HG03521 (cell line): ENCODE data around the gene APOBEC3A.
"Not testable (repeated sequence)": the region's sequence is repeated elsewhere in the genome, so short reads cannot be mapped to it uniquely, and the experiment has no call there.

ENCODE experiments used
- ATAC-seq: cut with Tn5 transposase; IDR thresholded peaks from one replicate; pipeline ENCODE4 v1.9.1; 2021; ENCODE audit warnings: mild to moderate bottlenecking, moderate library complexity; ENCODE audit not compliant: unreplicated experiment

Gene APOBEC3A

DNA sequence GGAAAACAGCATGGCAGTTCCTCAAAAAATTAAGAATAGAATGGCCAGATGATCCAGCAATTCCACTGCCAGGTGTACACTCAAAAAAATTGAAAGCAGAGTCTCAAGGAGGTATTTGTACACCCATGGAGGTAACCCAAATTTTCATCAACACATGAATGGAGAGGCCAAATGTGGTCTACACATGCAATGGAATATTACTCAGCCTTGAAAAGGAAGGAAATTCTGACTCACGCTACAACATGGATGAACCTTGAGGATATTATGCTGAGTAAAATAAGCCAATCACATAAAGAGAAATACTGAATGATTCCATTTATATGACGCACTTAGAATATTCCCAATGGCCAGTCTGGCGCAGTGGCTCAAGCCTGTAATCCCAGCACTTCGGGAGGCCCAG is 19.9 kb downstream of the APOBEC3A start:
- not testable (repeated sequence) for ATAC-seq

DNA sequence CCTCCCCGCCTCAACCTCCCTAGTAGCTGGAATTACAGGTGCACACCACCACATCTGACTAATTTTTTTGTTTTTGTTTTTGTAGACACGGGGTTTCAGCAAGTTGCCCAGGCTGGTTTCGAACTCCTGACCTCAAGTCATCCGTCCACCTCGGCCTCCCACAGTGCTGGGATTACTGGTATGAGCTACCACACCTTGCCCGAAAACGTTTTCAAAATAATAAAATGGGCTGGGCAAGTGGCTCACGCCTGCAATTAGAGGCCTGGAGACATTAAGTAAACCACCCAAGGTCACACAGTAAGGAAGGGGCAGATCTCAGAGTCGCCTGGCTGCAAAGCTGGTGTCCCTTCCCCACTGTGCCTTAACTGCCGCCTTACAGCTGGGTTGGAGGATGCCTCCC is 23.2 kb downstream of the APOBEC3A start:
- ATAC-seq = not testable (repeated sequence)

DNA sequence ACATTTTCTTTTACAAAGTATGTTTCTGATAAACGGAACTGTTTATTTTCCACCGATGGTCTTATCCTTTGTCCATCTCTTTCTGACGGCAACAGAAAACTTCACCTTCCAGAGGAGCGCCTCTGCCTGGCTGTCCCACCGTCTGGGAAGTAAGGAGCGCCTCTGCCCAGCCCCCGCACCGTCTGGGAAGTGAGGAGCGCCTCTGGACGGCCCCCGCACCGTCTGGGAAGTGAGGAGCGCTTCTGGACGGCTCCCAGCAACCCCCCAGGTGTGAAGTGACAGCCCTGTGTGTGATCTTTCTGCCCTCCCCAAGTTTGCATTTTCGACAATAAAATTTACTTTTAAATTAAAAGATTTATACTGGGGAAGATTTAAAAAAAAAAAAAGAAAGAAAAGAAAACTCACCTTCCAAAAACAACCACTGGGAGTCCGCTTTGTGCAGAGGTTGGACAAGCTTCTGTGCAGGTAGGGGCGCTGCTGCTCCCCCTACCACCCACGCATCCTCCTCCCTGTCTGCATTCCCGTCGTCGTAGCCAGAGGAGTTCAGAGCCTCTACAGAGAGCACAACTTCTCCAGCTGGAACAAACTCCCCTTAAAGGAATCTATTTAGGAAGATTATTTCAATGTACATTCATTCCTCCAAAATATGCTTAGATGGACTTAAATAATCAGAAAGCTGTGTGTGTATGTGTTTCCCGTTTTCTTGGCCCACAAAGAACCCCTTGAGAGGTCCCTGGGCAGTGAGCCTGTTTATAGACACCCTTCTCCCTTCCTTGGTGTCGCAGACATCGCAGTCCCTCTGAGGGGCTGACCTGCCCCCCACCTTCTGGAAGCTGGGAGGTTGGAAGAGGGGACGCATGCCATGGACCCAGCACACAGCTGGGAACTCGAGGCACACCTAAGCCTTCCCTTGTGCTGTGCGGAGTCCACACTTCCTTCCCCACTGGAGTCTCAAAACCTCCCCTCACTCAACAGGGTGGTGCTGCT is 23.9 kb downstream of the APOBEC3A start:
- no peak for ATAC-seq

DNA sequence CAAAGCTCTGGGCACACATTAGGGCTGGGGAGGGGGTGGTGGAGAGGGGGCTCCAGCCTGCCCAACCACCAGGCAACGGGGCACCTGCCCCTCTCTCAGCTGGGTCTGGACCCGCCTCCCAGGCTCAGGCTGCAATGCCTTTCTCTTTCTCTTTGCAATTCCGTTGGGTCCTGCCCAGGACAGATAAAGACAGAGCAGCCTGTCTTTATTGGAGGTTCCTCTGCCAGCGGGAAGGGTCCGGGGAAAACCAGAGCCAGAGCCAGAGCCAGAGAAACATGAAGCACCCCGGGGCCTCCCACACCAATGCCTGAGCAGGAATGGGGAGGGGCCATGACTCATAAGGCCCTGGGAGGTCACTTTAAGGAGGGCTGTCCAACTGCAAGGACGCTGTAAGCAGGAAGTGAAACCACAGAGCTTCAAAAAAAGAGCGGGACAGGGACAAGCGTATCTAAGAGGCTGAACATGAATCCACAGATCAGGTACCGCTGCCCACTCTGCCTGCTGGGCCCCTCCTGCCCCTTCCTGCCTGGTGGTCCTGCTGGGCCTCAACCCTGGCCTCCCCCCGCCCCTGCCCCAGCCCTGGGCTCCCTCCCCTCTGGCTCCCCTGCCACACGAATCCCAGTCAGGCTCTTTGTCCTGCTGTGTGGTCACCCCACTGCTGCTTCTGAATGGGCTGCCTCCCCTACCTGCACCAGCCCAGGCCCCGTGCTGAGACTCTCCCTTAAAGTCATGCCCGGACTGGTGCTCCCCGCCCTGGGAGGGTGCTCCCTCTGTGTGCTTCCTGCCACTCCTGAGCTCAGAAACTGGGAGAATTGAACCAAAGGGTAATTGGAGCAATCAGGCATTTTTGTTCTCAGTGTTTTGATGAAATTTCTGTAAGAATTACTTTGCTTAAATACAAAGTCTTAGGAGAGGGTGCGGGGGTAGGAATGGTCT is 24.9 kb downstream of the APOBEC3A start, which contains the start of gene APOBEC3B:
Gene APOBEC3B (plus strand): TSS at position 356 of the 936 bp plus-strand sequence. CDS start 107 bp downstream, at position 463.
- peak; percentile 47 for ATAC-seq

DNA sequence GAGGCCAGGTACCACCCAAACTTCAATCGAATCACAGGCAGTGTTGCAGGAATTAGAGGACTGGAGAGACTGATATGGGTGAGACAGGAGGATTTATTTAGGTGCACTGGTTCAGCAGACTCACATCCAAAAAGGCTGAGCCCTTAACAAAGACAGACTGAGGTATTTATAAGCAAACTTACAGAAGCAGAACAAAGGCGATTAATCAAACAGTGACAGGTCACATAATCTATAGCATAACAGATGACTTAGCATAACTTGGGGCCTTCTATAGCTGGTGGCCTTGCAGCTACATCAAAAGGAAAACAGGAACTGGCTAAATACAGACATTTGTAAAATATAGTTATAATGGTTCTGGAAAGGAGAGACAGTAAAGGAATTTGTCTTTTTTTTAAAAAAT is 26.8 kb downstream of the APOBEC3A start:
- no peak for ATAC-seq

DNA sequence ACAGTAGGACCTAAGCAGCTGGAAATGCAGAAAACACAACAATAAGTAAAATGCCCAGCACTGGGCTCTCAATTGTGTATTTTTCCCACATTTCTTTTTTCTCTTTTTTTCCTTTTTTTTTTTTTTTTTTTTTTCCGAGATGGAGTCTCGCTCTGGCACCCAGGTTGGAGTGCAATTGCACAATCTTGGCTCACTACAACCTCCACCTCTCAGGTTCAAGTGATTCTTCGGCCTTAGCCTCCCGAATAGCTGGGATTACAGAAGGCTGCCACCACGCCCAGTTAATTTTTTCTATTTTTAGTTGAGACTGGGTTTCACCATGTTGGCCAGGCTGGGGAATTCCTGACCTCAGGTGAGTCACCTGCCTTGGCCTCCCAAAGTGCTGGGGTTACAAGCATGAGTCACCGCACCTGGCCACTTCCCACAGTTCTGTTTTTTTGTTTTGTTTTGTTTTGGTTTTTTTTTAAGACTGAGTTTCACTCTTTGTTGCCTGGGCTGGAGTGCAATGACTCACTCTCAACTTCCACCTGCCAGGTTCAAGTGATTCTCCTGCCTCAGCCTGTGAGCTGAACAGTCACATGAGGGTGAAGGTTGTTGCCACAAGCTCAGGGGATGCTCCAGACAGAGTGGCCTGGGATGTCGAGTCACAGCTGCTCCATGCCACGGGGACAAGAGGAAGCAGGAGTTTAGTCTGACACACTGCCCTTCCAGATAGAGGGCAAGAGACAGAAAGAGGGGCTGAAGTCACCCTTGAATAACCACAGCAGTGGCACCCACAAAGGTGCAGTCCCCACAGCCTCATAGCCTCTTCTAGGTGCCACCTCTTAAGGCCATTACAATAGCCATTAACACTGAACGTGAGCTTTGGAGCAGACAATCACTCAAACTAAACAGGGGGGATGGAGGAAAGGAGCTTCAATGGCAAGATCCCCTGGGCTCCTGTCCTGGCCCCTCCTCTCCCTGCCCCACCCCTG is 27.7 kb downstream of the APOBEC3A start:
- ATAC-seq = peak; percentile 66

DNA sequence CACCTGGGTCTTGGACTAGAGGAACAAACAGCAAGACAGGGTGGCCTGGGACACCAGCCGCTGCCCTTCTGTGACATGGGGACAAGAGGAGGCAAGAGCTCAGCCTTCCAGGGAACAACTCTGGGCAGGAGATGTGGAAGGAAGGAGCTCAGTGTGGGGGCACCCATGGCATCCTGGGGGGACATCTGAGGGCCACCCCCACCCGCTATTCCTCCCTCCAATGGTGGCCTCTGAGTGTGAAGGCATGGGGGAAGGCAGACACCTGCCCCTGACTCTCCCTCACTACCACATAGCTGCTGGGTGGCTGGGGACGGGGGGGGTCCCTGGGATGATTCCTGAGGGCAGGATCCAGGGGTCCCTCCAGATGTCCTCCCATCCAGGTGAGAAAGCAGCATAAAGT is 29.2 kb downstream of the APOBEC3A start:
- no peak for ATAC-seq

DNA sequence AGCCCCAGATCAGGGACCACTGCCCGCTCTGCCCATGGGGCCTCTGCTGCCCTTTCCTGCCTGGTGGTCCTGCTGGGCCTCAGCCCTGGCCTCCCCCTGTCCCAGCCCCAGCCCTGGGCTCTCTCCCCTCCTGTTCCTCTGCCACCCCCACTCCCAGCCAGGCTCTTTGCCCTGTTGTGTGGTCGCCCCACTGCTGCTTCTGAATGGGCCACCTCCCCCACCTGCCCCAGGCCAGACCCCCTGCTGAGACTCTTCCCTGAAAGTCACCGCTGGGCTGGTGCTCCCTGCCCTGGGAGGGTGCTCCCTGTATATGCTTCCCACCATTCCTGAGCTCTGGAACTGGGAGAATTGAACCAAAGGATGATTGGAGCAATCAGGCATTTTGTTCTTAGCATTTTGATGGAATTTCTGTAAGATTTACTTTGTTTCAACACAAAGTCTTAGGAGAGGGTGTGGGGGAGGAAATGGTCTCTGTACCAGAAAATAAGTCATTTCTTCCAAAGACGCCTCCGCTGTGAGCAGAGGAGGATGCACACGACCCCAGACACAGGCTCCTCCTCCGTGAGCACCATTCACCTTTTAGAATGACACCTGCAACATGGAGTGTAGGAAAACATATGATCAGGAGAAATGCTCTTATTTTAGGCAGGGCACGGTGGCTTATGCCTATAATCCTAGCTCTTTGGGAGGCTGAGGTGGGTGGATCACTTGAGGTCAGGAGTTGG is 29.9 kb downstream of the APOBEC3A start:
- no peak for ATAC-seq

DNA sequence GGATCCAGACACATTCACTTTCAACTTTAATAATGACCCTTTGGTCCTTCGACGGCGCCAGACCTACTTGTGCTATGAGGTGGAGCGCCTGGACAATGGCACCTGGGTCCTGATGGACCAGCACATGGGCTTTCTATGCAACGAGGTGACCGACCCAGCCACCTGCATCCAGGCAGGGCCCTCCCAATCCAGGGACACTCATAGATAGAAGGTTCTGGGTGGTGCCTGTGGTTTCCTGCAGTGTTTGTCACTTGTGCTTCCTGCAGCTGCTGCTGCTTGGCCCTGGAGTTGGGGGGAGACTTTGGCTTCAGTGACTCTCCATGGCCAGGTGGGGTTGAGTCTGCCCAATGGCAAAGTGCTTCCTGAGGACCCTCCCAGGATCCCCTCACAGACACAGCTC is 32.1 kb downstream of the APOBEC3A start:
- ATAC-seq = no peak

DNA sequence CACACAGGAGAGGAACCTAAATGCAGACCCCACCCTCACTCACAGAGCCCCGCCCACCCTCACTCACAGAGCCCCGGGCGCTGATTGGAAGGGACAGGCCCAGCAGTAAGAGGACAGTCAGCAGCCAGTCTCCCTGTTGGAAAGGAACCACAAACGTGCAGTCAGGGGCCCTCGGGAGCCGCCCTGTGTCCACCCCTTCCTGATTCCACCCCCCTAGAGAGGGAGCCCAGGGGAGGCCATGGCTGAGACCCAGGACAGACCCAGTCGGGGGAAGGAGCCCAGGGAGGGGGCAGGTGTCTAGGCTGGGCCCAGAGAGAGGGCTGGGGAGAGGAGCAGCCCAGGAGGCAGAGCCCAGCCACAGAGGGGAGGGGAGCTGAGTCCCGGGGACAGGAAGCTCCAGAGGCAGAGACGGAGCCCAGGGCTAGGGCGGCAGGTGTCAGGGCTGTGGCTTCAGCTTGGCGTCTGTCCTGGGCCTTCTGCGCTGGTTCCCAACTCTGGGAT is 35.5 kb downstream of the APOBEC3A start:
- ATAC-seq = not testable (repeated sequence)

DNA sequence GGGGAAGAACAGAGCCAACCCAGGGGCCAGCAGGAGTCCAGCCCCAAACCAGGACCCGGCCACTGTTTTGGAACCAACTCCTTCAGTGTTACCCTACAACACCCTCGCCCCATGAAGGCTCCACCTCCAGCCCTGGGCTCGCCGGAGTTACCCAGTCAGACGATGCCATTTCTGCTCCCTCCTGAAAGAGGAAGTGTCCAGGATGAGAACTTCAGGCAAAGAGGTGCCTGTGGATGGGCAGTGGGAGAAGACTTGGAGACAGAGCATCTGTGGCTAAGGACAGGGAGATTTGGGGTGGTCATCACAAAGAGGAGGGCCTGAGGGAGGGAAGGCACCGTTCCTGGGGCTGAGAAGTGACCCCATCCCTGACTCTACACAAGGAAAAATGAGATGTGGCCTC is 38.7 kb downstream of the APOBEC3A start:
- no peak for ATAC-seq

DNA sequence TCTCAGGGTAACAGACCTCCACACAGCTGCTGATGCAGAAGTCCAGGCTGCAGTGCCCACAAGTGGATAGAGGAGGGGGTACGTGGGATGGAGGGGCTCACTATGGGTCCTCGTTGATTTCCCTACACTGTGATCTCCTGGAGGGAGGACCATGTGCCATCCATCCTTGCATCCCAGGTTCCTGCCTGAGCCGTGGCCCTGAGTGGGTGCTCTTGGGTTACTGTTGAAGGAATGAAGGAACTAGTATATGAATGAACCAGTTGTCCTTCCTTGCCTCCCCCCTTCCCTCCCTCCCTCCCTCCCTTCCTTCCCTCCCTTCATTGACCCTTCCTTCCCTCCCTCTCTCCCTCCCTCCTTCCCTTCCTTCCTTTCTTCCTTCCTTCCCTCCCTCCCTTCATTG is 40.1 kb downstream of the APOBEC3A start:
- no peak for ATAC-seq

DNA sequence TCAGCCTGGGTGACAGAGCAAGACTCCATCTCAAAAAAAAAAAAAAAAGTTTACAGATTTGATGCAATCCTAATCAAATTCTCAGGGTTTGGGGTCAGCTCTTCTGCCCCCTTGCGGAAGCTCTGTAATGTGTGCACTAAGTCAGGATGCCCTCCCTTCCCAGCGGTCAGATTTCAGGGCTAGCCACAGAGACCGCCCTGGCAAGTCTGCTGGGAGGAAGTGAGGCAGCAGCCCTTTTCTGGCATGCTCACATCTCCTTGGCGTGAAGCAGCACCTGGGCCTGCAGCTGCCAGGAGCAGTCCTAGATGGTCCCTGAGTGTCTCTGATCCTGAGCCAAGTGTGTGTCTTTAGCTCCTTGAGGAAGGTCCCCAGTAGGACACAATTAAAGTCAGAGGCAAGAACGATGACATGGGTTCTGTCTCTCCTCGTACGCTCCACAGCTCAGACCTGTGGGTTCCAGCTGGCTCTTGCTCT is 45.8 kb downstream of the APOBEC3A start:
- ATAC-seq = no peak

DNA sequence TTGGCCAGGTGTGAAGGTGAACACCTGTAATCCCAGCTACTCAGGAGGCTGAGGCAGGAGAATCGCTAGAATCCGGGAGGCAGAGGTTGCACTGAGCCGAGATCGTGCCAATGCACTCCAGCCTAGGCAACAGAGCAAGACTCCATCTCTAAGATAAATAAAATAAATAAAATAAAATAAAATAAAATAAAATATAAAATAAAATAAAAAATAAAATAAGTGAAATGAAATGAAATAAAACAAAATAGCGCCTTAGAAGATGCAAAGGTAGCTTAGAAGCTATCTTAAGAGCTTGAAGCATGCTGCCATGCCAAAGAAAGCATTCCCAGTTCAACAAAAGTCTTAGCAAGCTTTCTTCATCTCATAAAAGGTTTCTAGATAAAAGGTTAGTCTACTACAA is 49.8 kb downstream of the APOBEC3A start:
- ATAC-seq = no peak

DNA sequence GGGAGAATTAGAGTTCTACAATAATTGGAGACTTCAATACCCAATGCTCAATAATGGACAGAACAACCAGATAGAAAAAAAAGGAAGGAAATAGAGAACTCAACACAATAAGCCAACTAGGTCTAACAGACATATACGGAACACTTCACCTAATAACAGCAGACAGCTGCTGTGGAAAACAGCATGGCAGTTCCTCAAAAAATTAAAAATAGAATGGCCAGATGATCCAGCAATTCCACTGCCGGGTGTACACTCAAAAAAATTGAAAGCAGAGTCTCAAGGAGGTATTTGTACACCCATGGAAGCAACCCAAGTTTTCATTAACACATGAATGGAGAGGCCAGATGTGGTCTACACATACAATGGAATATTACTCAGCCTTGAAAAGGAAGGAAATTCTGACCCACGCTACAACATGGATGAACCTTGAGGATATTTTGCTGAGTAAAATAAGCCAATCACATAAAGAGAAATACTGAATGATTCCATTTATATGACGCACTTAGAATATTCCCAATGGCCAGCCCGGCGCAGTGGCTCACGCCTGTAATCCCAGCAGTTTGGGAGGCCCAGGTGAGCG is 51.0 kb downstream of the APOBEC3A start:
- ATAC-seq = not testable (repeated sequence)

DNA sequence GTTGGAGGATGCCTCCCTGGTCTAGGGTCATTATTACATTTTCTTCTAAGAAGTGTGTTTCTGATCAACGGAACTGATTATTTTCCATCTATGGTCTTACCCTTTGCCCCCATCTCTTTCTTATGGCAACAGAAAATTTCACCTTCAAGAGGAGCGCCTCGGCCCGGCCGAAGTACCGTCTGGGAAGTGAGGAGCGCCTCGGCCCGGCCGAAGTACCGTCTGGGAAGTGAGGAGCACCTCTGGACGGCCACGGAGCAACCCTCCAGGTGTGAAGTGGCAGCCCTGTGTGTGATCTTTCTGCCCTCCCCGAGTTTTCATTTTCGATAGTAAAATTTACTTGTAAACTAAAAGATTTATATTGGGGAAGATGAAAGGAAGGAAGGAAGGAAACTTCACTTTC is 53.5 kb downstream of the APOBEC3A start:
- ATAC-seq = no peak
